ENCODE data around the gene SPARCL1. TPM values are rescaled to one million over a fixed set of nuclear protein-coding genes. Genes with fewer than 3 reads are reported as not detected.

Gene SPARCL1
- total RNA-seq, 4 donors from 2014 or later: 1,025 to 1,777 (median 1,327) TPM

- H3K4me1 ChIP-seq: peaks cover 0 to 2% of the 10 kb centered on the region in 2 donors
- intact Hi-C loops (cut with DNase I; ENCODE audit: low total_unique reads): no loop called here
- DNase-seq: no peak
Observed at GRCh38 chr4:87545052-87545451, 15.9 kb upstream of the SPARCL1 start.

GRCh38 chr4:87543835-87544461, 14.8 kb upstream of the SPARCL1 start:
- Histone ChIP-seq H3K9me3 (no peaks in the 10 kb centered on the region), H3K4me1 (peaks cover 0 to 4% of the 10 kb centered on the region in 2 donors), H3K4me3 (no peak overlapping the region), H3K36me3 (no peaks in the 10 kb centered on the region), H3K27ac (peak overlapping the region; percentile 86 to 94), H3K27me3 (no peaks in the 10 kb centered on the region)
- intact Hi-C loops (cut with DNase I; ENCODE audit: low total_unique reads): no loop called here
- TF ChIP-seq CTCF (IDR thresholded peaks at IDR 0.05): peak; percentile 61 to 75 (median 62)
- TF ChIP-seq POLR2A (IDR thresholded peaks at IDR 0.05): no peak
- peak; percentile 49 to 61 for DNase-seq

More at GRCh38 chr4:87545052-87545451, 15.9 kb upstream of the SPARCL1 start:
- no peaks in the 10 kb centered on the region for H3K36me3 ChIP-seq
- no peak overlapping the region for H3K27ac ChIP-seq
- H3K9me3 ChIP-seq: no peaks in the 10 kb centered on the region
- TF ChIP-seq POLR2A (IDR thresholded peaks at IDR 0.05): no peak
- no peak for TF ChIP-seq CTCF (IDR thresholded peaks at IDR 0.05)
- H3K4me3 ChIP-seq: no peak overlapping the region
- H3K27me3 ChIP-seq: no peaks in the 10 kb centered on the region

- intact Hi-C loops (cut with DNase I; ENCODE audit: low total_unique reads): no loop called here
Observed at GRCh38 chr4:87542734-87543312, 13.6 kb upstream of the SPARCL1 start.

GRCh38 chr4:87541956-87542709, 13.0 kb upstream of the SPARCL1 start:
- no peaks in the 10 kb centered on the region for H3K36me3 ChIP-seq
- TF ChIP-seq CTCF (IDR thresholded peaks at IDR 0.05): no peak
- DNase-seq: no peak
- intact Hi-C loops (cut with DNase I; ENCODE audit: low total_unique reads): no loop called here
- peak overlapping the region; percentile 86 to 94 for H3K27ac ChIP-seq
- H3K4me3 ChIP-seq: no peak overlapping the region
- H3K4me1 ChIP-seq: peaks cover 0 to 4% of the 10 kb centered on the region in 2 donors
- H3K27me3 ChIP-seq: no peaks in the 10 kb centered on the region
- no peaks in the 10 kb centered on the region for H3K9me3 ChIP-seq

More at GRCh38 chr4:87542734-87543312, 13.6 kb upstream of the SPARCL1 start:
- Histone ChIP-seq H3K27ac (peak overlapping the region; percentile 86 to 94), H3K9me3 (no peaks in the 10 kb centered on the region), H3K36me3 (no peaks in the 10 kb centered on the region), H3K27me3 (no peaks in the 10 kb centered on the region), H3K4me3 (no peak overlapping the region), H3K4me1 (peaks cover 0 to 4% of the 10 kb centered on the region in 2 donors)
- no peak for TF ChIP-seq POLR2A (IDR thresholded peaks at IDR 0.05)
- TF ChIP-seq CTCF (IDR thresholded peaks at IDR 0.05): no peak
- no peak for DNase-seq

- no peaks in the 10 kb centered on the region for H3K9me3 ChIP-seq
- intact Hi-C loops (cut with DNase I; ENCODE audit: low total_unique reads): no loop called here
- no peaks in the 10 kb centered on the region for H3K36me3 ChIP-seq
- H3K4me1 ChIP-seq: peaks cover 0 to 4% of the 10 kb centered on the region in 2 donors
- no peak overlapping the region for H3K4me3 ChIP-seq
- H3K27me3 ChIP-seq: no peaks in the 10 kb centered on the region
- peak overlapping the region; percentile 86 to 94 for H3K27ac ChIP-seq
- TF ChIP-seq POLR2A (IDR thresholded peaks at IDR 0.05): no peak
- TF ChIP-seq CTCF (IDR thresholded peaks at IDR 0.05): no peak
- no peak for DNase-seq
Observed at GRCh38 chr4:87541521-87541920, 12.3 kb upstream of the SPARCL1 start.
